RWPE2 (cell line): ENCODE data around the gene TBL1XR1.
"Not testable (repeated sequence)": the region's sequence is repeated elsewhere in the genome, so short reads cannot be mapped to it uniquely, and the experiment has no call there.

ENCODE experiments used
- ATAC-seq: fragments of 200-7000 bp; cut with Tn5 transposase; 3 replicates; pipeline ENCODE4 v1.9.1; 2021; ENCODE audit warnings: low read depth
- DNase-seq: peaks from one replicate; pipeline ENCODE4 v3.0.0-alpha.2; 2020; ENCODE audit warnings: low spot score
- H3K27ac ChIP-seq: fragments of 450-650 bp; 2 replicates; pipeline ENCODE4 v1.5.1; 2017; ENCODE audit warnings: mild to moderate bottlenecking; ENCODE audit not compliant: poor library complexity, severe bottlenecking
- H3K27me3 ChIP-seq: fragments of 250-450 bp; sonication (Bioruptor Pico); 2 replicates; pipeline ENCODE4 v1.5.1; 2021; ENCODE audit warnings: mild to moderate bottlenecking, moderate library complexity; ENCODE audit not compliant: insufficient read depth, poor library complexity, severe bottlenecking
- H3K36me3 ChIP-seq: fragments of 250-450 bp; sonication (Bioruptor Pico); 2 replicates; pipeline ENCODE4 v1.5.1; 2020; ENCODE audit warnings: low read depth, mild to moderate bottlenecking, moderate library complexity
- H3K4me1 ChIP-seq: fragments of 250-450 bp; sonication (Bioruptor Pico); 2 replicates; pipeline ENCODE4 v1.5.1; 2021; ENCODE audit warnings: mild to moderate bottlenecking, moderate library complexity; ENCODE audit not compliant: insufficient read depth, poor library complexity, severe bottlenecking
- H3K4me3 ChIP-seq: fragments of 250-450 bp; sonication (Bioruptor Pico); 2 replicates; pipeline ENCODE4 v1.5.1; 2021; ENCODE audit warnings: mild to moderate bottlenecking, moderate library complexity; ENCODE audit not compliant: severe bottlenecking
- H3K9me3 ChIP-seq: fragments of 250-450 bp; sonication (Bioruptor Pico); 2 replicates; pipeline ENCODE4 v1.5.1; 2021; ENCODE audit warnings: mild to moderate bottlenecking, moderate library complexity; ENCODE audit not compliant: severe bottlenecking
- TF ChIP-seq, protein P1 (sequence below): fragments of 450-650 bp; IDR thresholded peaks from one replicate; pipeline ENCODE4 v1.5.1; 2017; ENCODE audit warnings: mild to moderate bottlenecking, moderate library complexity; ENCODE audit not compliant: poor library complexity, severe bottlenecking

Gene TBL1XR1

DNA sequence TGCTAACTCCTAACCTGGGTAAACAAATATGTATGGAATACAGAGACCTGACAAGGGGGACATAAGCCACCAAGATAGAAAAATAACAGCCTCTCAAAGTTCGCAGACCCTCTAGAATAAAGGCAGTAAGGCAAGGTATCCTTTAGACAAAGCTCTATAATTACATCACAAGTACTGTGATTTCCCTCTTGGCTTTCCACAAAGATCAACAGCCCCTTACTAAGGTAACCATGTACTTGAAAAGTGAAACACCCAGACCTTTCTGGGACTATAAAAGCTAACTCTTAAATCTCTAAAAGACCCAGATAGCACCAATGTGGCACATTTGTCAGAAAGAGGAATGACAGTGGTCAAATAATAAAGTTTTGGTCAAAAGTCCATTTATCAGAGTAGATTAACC lies 51.9 kb downstream of the TBL1XR1 start:
- Histone ChIP-seq H3K9me3 (no peaks in the 10 kb centered on the region), H3K4me1 (peaks cover 14% of the 10 kb centered on the region), H3K27ac (no peak overlapping the region), H3K36me3 (peaks cover 6% of the 10 kb centered on the region; the same call in 1 of the 2 replicates), H3K27me3 (no peaks in the 10 kb centered on the region), H3K4me3 (no peak overlapping the region)
- ATAC-seq (no peak), DNase-seq (no peak)
- TF ChIP-seq, protein P1, sequence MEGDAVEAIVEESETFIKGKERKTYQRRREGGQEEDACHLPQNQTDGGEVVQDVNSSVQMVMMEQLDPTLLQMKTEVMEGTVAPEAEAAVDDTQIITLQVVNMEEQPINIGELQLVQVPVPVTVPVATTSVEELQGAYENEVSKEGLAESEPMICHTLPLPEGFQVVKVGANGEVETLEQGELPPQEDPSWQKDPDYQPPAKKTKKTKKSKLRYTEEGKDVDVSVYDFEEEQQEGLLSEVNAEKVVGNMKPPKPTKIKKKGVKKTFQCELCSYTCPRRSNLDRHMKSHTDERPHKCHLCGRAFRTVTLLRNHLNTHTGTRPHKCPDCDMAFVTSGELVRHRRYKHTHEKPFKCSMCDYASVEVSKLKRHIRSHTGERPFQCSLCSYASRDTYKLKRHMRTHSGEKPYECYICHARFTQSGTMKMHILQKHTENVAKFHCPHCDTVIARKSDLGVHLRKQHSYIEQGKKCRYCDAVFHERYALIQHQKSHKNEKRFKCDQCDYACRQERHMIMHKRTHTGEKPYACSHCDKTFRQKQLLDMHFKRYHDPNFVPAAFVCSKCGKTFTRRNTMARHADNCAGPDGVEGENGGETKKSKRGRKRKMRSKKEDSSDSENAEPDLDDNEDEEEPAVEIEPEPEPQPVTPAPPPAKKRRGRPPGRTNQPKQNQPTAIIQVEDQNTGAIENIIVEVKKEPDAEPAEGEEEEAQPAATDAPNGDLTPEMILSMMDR = no peak

DNA sequence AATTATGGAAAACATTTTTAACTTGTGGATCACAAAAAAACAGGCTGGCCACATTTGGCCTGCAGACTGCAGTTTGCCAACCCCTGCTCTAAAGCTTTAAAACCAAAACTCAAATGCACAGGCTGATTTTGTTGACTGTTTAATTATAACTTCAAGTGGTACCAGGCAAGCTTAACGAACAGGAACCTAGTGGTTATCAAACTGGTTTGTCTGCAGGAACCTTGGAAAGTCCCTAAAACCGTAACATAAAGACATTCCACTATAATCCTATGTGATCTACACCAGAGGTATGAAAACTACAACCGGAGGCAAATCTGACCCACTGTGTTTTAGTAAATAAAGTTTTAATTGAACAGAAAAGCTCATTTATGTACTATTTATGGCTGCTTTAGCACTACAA lies 52.4 kb downstream of the TBL1XR1 start:
- Histone ChIP-seq H3K36me3 (peaks cover 6% of the 10 kb centered on the region; the same call in 1 of the 2 replicates), H3K9me3 (no peaks in the 10 kb centered on the region), H3K4me3 (no peak overlapping the region), H3K4me1 (peaks cover 9% of the 10 kb centered on the region), H3K27me3 (no peaks in the 10 kb centered on the region), H3K27ac (no peak overlapping the region)
- ATAC-seq (no peak), DNase-seq (no peak)
- TF ChIP-seq, protein P1 = no peak

DNA sequence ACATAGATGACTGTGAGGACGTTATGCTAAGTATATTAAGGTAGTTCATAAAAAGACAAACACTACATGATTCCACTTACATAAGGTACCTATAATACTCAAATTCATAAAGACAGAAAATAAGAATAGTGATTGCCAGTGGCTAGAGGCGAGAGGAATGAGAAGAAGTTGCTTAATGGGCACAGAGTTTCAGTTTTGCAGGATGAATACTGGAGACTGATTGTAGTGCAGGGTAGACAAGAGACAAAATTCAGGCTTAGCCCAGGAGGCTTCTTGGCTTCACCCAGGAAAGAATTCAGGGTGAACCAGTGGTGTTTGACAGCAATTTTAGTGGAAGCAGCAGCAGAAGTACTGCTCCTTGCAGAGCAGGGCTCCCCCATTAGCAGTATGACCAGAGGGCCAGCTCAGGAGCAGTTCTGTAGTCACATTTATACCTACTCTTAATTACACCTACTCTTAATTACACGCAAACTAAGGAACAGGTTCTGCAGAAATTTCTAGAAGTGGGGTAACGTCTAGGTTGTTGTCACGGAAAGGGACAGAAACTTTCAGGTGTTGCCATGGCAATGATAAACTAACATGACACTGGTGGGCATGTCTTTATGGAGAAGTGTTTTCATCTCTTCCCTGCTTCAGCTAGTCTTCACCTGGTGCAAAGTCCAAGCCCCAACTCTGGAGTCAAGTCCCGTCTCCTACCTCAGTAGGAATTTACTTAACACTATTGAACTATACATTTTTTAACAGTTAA lies 55.2 kb downstream of the TBL1XR1 start:
- no peak overlapping the region for H3K27ac ChIP-seq
- H3K27me3 ChIP-seq = no peaks in the 10 kb centered on the region
- H3K4me3 ChIP-seq = no peak overlapping the region
- 0 out of 2 replicates have a peak, but pooled peaks cover 4% of the 10 kb centered on the region for H3K36me3 ChIP-seq
- ATAC-seq (no peak), DNase-seq (no peak)
- H3K9me3 ChIP-seq = no peaks in the 10 kb centered on the region
- TF ChIP-seq, protein P1 = no peak
- no peaks in the 10 kb centered on the region for H3K4me1 ChIP-seq

DNA sequence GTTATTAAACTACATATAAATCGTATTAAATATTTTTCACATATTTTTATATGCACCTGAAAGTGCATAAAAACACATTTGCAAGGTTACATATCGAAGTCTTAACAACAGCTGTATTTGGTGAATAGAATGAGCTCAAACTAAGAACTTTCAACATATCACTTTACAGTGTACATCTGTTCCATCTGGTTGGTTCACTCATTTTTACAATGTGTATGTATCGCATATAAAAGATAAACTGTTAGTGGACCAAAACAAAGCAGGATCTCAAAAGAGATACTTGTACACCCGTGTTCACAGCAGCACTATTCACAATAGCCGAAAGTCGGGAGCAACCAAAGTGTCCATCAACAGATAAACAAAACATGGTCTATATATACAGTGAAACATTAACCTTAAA lies 55.8 kb downstream of the TBL1XR1 start:
- Histone ChIP-seq H3K4me3 (no peak overlapping the region), H3K36me3 (0 out of 2 replicates have a peak, but pooled peaks cover 4% of the 10 kb centered on the region), H3K27ac (no peak overlapping the region), H3K9me3 (no peaks in the 10 kb centered on the region), H3K4me1 (no peaks in the 10 kb centered on the region), H3K27me3 (no peaks in the 10 kb centered on the region)
- ATAC-seq = no peak
- DNase-seq = no peak
- TF ChIP-seq, protein P1 = no peak

DNA sequence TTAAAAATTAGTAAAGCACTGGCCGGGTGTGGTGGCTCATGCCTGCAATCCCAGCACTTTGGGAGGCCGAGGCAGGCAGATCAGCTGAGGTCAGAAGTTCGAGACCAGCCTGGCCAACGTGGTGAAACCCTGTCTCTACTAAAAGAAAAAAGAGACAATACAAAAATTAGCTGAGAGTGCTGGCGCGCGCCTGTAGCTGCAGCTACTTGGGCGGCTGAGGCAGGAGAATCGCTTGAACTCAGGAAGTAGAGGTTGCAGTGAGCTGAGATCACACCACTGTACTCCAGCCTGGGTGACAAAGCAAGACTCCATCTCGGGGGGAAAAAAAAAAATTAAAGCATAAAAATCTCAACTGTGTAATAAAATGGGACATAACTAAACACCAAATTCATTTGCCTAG lies 58.1 kb downstream of the TBL1XR1 start:
- H3K4me3 ChIP-seq, DNase-seq, ATAC-seq, H3K4me1 ChIP-seq, H3K27me3 ChIP-seq, H3K27ac ChIP-seq, H3K36me3 ChIP-seq, H3K9me3 ChIP-seq: not testable (repeated sequence)
